ENCODE results near the gene EIF5. TPM values are rescaled to one million over a fixed set of nuclear protein-coding genes. Genes with fewer than 3 reads are reported as not detected.

The EIF5 gene
- total RNA-seq, 4 donors from 2014 or later, result 128 to 226 (median 160) TPM

DNA sequence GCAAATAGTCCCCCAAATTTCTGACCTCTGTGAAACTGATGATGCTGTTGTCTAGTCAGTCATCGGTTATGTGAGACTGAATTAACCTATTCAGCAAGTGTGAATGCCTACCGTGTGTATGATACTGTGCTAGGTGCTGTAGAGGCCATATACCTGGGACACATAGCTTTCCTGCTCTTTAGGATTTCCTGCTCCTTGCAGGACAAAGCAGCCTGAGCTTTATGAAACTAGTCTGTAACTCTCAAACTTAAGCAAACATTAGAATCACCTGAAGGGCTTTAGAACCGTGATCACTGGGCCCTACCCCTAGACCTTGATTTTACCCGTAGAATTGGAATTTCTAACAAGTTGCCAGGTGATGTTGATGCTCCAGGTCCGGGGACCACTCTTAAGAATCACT is 58.1 kb downstream of the EIF5 start:
- TF ChIP-seq EP300 (IDR thresholded peaks at IDR 0.05), result no peak
- no peak for TF ChIP-seq POLR2A (IDR thresholded peaks at IDR 0.05)
- TF ChIP-seq, protein P1, sequence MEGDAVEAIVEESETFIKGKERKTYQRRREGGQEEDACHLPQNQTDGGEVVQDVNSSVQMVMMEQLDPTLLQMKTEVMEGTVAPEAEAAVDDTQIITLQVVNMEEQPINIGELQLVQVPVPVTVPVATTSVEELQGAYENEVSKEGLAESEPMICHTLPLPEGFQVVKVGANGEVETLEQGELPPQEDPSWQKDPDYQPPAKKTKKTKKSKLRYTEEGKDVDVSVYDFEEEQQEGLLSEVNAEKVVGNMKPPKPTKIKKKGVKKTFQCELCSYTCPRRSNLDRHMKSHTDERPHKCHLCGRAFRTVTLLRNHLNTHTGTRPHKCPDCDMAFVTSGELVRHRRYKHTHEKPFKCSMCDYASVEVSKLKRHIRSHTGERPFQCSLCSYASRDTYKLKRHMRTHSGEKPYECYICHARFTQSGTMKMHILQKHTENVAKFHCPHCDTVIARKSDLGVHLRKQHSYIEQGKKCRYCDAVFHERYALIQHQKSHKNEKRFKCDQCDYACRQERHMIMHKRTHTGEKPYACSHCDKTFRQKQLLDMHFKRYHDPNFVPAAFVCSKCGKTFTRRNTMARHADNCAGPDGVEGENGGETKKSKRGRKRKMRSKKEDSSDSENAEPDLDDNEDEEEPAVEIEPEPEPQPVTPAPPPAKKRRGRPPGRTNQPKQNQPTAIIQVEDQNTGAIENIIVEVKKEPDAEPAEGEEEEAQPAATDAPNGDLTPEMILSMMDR (IDR thresholded peaks at IDR 0.05), result no peak
- Histone ChIP-seq H3K9me3 (no peaks in the 10 kb centered on the region), H3K27ac (no peak overlapping the region), H3K4me1 (peaks cover 0 to 88% (median 55%) of the 10 kb centered on the region in 4 donors), H3K4me3 (no peak overlapping the region), H3K27me3 (no peaks in the 10 kb centered on the region), H3K36me3 (no peaks in the 10 kb centered on the region)
- WGBS, 2 donors, result 75 to 77% methylated on average over 5 of the region's 5 CpGs
- no peak for DNase-seq (ENCODE audit: low spot score in 2 of 2)

DNA sequence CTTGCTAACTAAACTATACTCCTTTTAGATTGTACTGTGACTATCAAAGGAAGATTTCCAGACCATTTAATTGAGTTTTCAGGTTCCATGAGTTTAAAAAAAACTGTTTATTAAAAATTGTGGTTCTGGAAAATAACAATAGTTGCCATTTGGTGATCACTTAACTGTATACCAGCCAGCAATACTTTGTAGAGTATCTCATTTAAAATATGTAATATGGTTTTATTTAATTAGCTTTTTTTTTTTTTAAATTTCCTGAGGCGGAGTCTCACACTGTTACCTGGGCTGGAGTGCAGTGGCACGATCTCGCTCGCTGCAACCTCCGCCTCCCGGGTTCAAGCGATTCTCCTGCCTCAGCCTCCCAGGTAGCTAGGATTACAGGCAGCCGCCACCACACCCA is 58.5 kb downstream of the EIF5 start:
- no peaks in the 10 kb centered on the region for H3K9me3 ChIP-seq
- H3K4me3 ChIP-seq, result no peak overlapping the region
- no peak for DNase-seq (ENCODE audit: low spot score in 2 of 2)
- TF ChIP-seq, protein P1 (IDR thresholded peaks at IDR 0.05), result no peak
- no peak for TF ChIP-seq EP300 (IDR thresholded peaks at IDR 0.05)
- no peak for TF ChIP-seq POLR2A (IDR thresholded peaks at IDR 0.05)
- H3K27me3 ChIP-seq, result no peaks in the 10 kb centered on the region
- WGBS, 2 donors, result 93 to 98% methylated on average over 8 of the region's 8 CpGs
- no peaks in the 10 kb centered on the region for H3K36me3 ChIP-seq
- peaks cover 0 to 87% (median 50%) of the 10 kb centered on the region in 4 donors for H3K4me1 ChIP-seq
- no peak overlapping the region for H3K27ac ChIP-seq

DNA sequence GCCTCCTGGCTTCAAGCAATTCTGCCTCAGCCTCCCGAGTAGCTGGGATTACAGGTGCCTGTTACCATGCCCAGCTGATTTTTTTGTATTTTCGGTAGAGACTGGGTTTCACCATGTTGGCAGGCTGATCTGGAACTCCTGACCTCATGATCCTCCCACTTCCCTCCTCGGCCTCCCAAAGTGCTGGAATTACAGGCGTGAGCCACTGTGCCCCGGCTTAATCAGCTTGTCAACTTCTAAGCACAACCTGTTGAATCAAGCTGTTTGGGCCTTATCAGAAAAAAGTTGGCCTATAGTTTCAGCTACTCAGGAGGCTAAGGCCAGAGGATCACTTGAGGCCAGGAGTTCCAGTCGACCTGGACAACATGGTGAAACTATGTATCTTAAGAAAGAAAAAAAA is 59.0 kb downstream of the EIF5 start:
- 72 to 77% methylated on average over 6 of the region's 6 CpGs for WGBS, 2 donors
- H3K27ac ChIP-seq, result no peak overlapping the region
- DNase-seq (ENCODE audit: low spot score in 2 of 2), result no peak
- TF ChIP-seq EP300 (IDR thresholded peaks at IDR 0.05) (no peak), POLR2A (IDR thresholded peaks at IDR 0.05) (no peak)
- no peaks in the 10 kb centered on the region for H3K9me3 ChIP-seq
- peaks cover 0 to 87% (median 47%) of the 10 kb centered on the region in 4 donors for H3K4me1 ChIP-seq
- no peak overlapping the region for H3K4me3 ChIP-seq
- H3K36me3 ChIP-seq, result no peaks in the 10 kb centered on the region
- no peaks in the 10 kb centered on the region for H3K27me3 ChIP-seq

DNA sequence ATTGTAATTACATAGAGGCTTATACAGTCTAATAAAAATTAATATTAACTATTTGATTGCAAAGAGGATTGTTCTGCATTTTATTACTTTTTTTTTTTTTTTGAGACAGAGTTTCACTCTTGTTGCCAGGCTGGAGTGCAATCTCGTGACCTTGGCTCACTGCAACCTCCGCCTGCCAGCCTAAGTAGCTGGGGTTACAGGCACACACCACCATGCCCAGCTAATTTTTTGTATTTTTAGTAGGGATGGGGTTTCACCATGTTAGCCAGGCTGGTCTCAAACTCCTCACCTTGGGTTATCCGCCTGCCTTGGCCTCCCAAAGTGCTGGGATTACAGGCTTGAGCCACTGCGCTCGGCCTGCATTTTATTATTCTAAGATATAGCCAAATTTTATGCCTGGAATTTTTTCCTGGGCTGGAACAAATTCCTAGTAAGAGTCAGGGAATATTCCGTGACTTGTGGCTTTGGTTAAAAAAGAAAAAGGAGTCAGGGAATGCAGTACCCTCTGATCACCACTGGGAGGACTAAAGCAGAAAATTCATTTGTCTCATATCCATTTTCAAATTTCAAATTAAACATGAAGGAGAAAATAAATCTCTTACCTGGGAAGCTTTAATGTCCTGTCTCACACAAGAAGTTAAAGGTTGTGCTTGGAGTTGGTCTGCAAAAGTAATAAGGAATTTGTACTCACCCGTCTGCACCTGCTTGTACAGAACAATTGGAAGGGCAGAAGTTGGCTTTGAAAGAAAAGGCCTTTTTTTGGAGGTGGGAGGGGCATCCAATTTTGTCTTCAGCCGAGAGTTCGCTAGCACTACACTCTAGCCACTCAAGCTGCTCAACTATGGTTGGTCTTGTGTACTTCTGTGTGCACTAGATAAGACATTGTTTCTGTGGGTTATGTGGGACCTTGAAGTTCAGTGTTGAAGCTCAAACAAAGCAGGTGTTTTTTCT is 59.9 kb downstream of the EIF5 start:
- H3K4me1 ChIP-seq, result peaks cover 0 to 87% (median 45%) of the 10 kb centered on the region in 4 donors
- H3K27ac ChIP-seq, result no peak overlapping the region
- WGBS, 2 donors, result 31 to 37% methylated on average over 9 of the region's 9 CpGs

More for the DNA sequence above, 59.9 kb downstream of the EIF5 start:
- TF ChIP-seq POLR2A (IDR thresholded peaks at IDR 0.05), result no peak
- TF ChIP-seq, protein P1 (IDR thresholded peaks at IDR 0.05), result peak; percentile 68 to 88 (median 75)
- TF ChIP-seq EP300 (IDR thresholded peaks at IDR 0.05), result no peak
- Histone ChIP-seq H3K9me3 (no peaks in the 10 kb centered on the region), H3K4me3 (no peak overlapping the region), H3K36me3 (no peaks in the 10 kb centered on the region), H3K27me3 (no peaks in the 10 kb centered on the region)
- DNase-seq (ENCODE audit: low spot score in 2 of 2), result no peak

Small RNA genes within 50 kb of the gene (small RNA-seq; reads per million reads assigned to genes)
- gene SNORA28, result 19.0 reads per million, percentile 92 among the genes with 10 or more reads in this experiment

Other genes starting within 250 kb of the EIF5 start
- gene EXOC3L4, start 239.5 kb upstream of the EIF5 start, total RNA-seq, result 1 to 10 TPM in 2 of 4 donors, under 1 TPM in 2; 0.63 to 2.1 (median 1.3) TPM
- 10 to 100 TPM; 42.9 to 49.4 (median 47.8) TPM for gene TNFAIP2, start 210.8 kb upstream of the EIF5 start, total RNA-seq
- 100 to 1,000 TPM; 109 to 143 (median 125) TPM for gene MARK3, start 51.2 kb downstream of the EIF5 start, total RNA-seq
- 100 to 1,000 TPM in 3 of 4 donors, 10 to 100 TPM in 1; 75.6 to 249 (median 141) TPM for gene CKB, start 188.6 kb downstream of the EIF5 start, total RNA-seq
- gene TRMT61A, start 195.0 kb downstream of the EIF5 start, total RNA-seq, result 10 to 100 TPM; 17.9 to 32.4 (median 22.4) TPM
- 10 to 100 TPM; 26.1 to 36.5 (median 31.7) TPM for gene BAG5, start 228.4 kb downstream of the EIF5 start, total RNA-seq
- gene COA8, start 228.7 kb downstream of the EIF5 start, total RNA-seq, result 10 to 100 TPM in 3 of 4 donors, 1 to 10 TPM in 1; 7.2 to 31.6 (median 12.3) TPM